HT-29 (cell line): ENCODE measurements around the gene LRRC8E. TPM values are rescaled to one million over a fixed set of nuclear protein-coding genes. Genes with fewer than 3 reads are reported as not detected.

ENCODE experiments used
- DNase-seq: peaks from one replicate; pipeline ENCODE4 v3.0.0-alpha.2; 2015; ENCODE audit warnings: low spot score
- total RNA-seq: library from RNA; depleted of rRNA; stranded (reverse); fragments of >200 nt; shearing (Covaris generic); gene quantifications from 2 replicates; pipeline ENCODE4 v1.2.3, GENCODE V29; 2014

LRRC8E gene
- total RNA-seq, 1 experiment from 2014 or later = 19.8 TPM

DNA sequence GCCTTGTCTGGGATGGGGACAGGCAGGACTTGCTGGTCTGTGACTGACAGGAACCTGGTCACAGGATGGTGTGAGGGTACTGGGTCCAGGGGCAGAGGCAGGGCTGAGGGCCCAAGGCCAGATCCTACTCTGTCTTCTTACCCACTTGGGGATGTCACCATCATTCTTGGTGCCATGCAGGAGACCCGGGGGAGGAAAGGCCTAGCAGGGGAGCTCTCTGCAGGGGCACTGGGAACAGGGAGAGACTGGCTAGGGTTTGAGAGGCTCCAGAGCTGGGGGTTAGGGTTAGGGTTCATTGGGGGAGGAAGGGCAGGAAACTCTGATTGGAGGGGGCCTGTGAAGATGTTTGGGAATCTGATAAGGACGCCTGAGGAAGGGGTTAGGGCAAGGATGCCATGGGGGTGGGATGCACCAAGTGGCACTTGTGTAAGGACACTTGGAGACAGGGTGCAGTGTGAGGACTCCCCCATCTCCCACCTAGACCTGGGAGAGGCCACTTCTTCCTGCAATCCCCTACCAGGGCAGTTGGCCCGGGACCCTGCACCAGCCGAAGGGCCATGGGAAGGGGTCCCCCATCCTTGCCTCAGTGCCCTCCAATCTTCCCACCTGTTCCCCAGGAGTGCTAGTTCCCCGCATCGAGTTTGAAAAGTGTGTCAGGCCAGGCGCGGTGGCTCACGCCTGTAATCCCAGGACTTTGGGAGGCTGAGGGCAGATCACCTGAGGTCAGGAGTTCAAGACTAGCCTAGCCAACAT lies 21.0 kb upstream of the LRRC8E start:
- DNase-seq = no peak

DNA sequence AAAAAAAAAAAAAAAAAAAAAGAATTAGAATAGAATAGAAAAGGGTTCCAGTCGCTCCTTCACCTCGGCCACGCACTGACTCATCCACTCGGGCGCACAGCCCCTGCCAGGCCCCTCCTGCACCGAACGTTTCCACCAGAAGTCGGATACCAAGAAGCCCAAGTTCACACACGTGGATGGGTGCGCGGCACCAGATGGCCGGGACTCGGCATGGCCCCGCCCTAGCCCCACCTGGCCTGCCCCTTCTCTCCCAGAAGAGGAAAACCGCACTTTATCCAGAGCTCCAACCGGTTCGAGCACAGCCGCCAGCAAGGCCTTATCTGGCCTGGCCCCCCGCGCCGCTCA lies 20.0 kb upstream of the LRRC8E start:
- DNase-seq = no peak

DNA sequence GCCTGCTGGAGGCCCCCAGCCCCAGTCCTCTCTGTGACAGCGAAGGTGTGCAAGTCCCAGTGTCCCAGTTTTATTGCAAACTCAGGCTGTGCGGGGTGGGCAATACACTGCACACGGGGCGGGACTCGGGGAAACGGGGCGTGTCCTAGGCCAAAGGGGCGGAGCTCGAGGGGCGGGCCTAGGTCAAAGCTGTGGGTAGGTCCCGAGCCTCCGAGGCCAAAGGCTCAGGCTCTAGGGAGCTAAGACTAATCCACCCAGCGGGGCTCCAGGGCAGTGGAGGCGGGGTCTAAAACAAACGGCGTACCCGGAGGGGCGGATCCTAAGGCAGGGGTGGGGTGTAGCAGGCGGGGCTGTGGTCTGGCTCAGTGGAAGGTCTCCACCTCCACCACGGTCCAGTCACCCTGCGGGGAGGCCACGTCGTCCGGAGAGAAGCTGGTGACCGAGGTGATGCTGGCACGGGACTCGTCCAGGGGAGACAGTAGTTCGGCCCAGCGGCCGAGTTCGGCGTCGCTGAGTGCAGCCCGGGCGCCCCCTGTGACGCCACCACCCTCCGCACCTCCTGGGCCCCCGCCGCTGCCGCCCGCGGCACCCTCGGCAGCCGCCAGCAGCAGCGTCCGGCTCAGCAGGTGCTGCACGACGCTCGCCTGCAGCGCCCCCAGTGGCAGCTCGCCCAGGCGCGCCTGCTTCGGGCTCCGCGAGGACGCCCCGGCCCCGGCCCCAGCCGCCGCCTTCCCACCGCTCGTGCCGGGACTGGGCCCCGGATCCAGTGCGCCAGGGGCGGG lies 19.4 kb upstream of the LRRC8E start:
- peak; percentile 80 for DNase-seq

DNA sequence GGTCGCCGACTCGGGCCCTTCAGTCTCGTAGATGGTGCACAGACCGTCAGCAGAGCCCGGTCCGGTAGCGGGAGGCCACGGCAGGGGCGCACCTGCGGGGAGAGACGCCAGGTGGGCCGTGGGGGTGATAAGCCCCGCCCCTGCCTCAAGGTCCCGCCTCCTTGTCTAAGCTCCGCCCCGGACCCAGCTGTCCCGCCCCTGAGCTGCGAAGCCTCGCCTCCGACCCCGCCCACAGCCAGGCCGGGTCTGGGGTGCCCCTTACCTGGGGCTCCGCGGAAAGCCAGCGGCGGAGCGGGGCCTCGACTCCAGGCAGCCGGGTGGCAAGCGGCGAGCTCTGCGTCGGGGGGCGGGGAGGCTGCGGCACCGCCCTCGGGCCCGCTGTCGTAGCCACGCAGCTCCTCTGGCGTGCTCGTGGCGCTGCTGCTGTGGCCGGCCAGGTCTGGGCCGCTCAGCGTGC lies 18.8 kb upstream of the LRRC8E start:
- DNase-seq = peak; percentile 66

DNA sequence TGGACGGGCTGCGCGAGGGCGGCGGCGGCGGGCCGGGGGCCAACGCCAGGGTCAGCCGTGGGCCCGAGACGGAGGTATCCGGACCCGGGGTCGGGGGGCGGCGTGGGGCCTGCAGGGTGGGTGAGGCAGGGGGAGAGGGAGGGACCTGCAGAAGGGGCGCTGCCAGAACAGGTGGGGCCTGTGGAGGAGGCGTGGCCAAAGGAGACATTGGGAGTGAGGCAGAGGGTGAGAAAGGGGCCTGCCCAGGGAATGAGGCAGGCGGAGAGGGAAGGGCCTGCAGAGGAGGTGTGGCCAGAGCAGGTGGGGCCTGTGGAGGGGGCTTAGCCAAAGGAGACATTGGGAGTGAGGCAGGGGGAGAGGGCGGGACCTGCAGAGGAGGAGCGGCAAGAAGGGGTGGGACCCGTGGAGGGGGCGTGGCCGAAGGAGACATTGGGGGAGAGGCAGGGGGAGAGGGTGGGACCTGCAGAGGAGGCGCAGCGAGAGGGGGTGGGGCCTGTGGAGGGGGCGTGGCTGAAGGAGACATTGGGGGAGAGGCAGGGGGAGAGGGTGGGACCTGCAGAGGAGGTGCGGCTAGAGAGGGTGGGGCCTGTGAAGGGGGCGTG lies 18.3 kb upstream of the LRRC8E start:
- peak; percentile 32 for DNase-seq

DNA sequence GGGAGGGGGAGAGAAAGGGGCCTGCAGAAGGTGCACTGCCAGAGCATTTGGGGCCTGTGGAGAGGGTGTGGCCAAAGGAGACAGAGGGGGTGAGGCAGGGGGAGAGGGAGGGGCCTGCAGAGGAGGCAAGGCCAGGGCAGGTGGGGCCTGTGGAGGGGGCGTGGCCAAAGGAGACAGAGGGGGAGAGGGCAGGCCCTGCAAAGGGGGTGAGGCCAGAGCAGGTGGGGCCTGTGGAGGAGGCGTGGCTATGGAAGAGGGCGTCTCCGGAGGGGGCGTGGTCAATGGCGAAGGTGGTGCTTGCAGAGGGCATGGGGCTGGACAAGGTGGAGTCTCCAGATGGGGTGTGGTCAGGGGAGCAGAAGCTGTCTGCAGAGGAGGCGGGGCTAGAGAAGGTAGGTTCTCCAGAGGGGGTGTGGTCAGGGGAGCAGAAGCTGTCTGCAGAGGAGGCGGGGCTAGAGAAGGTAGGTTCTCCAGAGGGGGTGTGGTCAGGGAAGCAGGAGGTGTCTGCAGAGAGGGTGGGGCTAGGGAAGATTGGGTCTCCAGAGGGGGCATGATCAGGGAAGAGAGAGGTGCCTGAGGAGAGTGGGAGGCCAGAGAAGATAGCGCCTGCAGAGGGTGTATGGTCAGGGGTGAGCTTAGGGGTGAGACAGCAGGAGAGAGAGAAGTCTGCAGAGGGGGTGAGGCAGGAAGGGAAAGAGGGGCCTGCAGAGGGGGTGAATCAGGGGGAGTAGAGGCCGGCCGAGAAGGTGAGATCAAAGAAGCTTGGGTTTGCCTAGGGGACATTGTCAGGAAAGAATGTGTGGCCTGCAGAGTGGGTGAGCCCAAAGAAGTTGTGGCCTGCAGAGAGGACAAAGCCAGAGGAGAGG lies 17.5 kb upstream of the LRRC8E start:
- DNase-seq = peak; percentile 78

DNA sequence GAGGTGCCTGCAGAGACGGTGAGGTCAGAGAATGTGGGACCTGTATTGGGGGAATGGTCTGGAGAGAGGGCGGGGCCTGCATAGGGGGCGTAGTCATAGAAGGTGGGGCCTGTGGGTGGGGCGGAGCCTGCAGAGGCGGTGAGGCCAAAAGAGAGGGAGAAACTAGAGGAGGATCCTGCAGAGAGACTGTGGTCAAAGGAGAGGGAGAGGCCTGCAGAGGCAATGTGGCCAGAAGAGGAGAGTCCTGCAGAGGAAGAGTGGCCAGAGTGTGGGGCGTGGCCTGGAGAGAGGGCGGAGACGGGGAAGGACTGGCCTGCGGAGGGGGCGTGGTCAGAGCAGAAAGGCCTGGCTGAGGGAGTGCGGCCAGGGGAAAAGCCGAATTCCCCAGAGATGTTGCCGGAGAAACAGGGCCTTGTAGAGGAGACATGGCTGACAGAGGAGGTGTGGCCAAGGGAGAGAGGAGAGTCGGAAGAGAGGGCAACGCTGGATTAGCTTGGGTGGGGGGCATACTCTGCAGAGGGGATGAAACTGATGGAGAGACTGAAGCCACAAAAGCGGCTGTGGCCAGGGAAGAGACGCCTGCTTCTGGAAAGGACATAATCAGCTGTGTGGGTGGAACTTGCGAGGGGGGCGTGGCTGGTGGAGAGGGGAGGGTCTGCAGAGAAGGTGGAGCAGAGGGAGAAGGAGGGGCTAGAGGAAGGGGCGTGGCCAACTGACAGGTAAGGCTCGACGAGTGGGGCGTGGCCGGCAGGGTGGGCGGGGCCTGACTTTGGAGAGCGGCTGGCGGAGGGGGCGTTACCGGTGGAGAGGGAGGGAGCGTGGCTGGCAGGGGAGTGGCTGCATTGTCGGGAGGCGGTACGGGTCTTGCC lies 16.6 kb upstream of the LRRC8E start:
- DNase-seq = peak; percentile 90

DNA sequence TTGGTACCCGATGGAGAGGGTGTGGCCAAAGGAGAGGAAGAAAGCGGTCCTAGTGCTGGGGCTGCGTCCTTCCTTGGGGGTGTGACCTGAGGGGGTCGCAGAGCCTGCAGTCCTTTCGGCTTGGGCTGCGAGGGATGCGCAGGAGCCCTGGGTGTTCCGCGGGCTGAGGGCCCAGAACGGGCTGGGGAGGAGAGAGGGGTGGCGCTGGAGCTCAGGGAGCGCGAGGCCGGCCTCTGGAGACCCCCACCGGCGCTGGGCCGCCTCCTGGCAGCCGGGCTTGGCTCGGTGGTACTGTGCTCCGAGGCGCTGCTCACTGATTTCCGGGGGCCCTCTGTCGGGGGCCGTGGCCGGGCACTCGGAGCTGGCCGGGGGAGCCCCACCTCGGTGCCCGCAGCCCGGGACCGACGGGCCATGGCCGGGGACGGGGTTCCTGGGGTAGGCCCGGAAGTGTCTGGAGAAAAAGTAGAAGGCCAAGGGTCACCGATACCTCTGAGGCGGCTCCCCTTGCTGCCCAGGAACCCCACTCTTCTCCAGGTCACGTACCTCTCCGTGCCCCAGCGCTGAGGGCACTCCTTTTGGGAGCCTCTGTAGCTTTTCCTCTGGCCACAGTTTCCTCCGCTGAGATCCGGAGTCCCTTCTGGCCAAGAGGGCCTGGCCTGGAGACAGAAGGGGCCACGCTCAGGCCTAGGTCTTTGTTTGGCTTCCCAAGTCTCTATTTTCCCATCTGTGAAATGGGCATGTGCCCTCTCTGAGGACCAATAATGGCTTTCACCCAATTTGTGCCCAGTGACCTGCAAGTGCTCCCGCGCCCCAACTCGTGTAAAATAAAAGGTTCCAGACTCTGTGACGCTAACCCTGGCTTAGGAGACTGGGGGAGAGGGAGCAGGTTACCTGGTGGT lies 15.8 kb upstream of the LRRC8E start:
- DNase-seq = no peak

DNA sequence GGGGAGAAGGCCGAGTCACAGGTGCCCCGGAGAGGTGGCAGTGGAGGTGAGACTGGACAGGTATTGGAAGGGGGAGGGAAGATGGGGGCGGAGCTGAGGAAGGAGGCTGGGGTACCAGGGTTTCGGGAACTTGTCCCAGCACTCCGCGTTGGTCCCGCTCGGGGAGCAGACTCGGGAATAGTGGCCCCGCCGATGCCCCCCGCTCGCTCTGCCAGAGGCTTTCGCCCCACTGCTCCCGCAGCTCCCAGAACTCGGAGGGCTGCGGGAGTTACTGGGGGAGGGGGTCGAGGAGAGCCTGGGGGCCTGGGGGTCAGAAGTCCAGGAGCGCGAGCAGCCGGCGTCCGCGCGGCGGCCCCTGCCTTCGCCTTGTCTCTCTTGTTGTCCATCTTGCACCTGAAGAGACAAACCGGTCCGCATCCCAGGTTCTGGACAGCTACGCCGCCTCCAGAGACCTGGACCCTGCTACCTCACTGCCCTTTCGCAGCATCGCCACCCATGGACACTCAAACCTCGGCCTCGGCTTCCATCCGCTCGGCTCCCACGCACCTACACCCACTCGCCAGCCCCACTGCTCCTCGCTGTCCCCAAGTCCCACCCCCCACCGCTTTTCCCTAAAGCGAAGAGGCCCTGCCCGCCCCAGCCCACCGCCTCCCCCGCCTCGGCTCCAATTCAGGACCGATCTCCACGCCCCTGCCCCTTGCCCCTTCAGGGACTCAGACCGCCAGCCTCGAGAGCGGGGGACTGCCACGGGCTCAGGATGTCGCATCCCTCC lies 14.8 kb upstream of the LRRC8E start:
- DNase-seq = no peak

DNA sequence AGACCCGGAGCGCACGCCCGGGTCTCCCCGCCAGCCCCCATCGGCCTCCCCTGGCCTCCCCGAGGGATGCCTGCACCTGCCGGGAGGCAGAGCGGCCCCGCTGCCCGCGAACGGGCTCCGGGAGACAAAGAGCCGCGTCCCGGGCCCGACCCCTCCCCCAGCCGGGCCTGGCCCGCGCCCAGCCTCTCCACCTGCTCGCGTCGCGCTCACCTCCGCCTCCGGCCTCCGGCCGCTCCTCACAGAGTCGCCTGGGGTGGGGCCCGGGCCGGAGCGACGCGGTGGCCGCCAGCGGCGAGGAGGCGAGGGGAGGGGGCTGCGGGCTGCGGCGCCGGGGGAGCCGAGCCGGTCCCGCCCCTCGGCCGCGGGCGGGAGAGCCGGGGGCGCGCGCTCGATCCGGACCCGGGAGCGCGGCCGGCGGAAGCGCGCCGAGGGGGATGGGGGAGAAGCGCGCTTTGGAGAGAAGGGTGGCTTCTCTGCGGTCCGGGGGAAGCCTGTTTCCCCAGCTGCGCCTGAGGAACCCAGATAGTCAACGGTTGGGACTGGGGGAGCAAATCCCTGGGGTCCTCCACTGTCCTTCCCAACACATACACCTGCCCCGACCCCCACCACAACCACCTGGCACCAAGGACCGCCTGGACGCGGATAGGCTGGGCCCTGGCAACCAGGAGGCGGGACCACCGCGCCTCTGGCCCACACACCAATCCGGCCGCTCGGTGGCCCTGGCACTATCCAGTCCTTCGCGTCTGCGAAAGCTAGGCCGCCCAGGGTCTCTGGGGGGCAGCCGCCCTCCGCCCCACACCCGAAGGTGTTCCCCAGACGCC lies 14.0 kb upstream of the LRRC8E start, which contains the start of gene PRR36:
Gene PRR36, minus strand, starts transcription at position 315 of the 821 bp plus-strand sequence. CDS start 701 bp downstream, outside the sequence.
- peak; percentile 62 for DNase-seq

DNA sequence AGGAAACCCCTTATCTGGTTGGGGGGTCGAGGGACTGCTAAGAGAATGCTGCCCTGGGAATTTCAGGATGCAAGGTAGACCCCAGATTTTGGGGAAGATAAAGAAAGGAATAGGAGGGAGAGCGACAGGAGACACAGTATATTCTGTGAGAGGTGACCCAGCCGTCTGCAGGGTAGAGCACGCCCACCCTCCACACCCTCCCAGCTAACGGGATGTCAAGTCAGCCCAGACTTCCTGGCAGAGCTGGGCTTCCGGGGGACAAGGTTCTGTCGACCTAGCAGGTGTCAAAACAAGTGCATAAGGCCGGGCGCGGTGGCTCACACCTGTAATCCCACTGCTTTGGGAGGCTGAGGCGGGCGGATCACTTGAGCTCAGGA lies 13.4 kb upstream of the LRRC8E start:
- no peak for DNase-seq

DNA sequence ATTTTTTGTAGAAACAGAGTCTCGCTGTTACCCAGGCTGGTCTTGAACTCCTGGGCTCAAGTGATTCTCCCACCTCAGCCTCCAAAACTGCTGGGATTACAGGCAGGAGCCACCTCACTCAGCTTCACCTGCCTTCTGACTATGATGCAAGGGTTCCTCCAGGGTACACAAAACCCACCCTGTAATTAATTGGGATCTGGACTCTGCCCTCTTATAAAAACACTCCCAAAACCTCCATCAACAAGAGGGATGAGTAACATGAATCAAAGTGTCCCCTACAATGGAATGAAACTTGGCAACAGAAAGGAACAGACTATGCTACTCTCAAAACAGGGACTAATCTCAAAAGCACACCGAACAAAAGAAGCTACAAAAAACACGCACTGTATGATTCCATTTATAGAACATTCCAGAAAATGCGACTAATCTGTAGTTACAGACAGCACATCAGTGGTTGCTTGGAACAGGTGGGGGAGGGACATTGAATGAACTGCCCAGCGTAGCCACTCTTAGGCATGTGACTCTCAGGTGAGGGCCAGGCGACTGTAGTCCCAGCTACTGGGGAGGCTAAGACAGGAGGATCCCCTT lies 11.0 kb upstream of the LRRC8E start:
- peak; percentile 36 for DNase-seq

DNA sequence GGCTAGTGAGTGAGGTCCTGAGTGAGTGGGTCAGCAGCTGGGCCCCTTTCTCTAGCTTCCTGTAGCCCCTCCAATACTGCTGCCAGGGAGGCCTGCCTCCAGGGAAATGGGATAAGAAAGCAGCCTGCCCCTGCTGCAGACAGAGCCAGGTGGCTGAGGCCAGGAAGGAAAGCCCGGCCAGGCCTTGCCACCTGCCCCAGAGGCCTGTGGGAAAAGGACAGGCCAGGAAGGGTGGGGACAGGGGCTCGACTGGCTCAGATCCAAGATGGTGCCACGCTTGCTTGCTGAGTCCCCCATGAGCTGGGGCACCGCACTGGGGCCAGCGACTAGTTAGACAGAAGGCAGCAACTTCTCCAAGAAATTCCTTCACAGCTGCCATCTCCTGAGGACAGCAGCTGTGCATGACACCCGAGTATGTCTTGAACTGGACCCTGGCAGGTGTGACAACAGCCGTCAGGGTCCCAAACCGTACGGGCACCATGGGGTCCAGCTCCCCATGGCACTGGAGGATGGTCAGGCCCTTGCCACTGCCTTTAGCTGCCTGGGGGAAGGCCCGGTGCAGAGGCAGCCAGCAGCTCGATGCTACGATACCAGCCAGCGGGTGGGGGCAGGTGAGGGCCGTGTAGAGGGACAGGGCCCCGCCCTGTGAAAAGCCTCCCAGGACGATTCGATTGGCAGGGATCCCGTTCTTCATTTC lies 9.1 kb upstream of the LRRC8E start:
- DNase-seq = no peak

DNA sequence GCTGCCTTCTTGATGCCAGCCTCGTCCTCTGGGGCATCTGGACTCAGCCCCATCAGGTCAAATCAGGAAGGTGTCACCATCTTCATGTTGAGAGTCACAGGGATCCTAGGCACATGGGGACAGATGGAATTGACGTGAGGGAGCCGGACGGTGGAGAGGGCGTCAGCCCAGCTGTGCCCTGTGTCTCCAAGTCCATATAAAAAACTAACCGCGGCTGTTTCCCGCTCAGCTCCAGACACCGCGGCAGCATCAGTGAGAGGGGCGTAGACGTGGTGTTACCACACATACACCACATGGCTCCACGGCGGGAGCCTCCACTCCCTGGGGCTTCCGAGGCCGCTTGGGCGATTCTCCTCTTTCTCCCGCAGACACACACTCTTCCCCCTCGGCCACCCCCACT lies 8.5 kb upstream of the LRRC8E start:
- no peak for DNase-seq

DNA sequence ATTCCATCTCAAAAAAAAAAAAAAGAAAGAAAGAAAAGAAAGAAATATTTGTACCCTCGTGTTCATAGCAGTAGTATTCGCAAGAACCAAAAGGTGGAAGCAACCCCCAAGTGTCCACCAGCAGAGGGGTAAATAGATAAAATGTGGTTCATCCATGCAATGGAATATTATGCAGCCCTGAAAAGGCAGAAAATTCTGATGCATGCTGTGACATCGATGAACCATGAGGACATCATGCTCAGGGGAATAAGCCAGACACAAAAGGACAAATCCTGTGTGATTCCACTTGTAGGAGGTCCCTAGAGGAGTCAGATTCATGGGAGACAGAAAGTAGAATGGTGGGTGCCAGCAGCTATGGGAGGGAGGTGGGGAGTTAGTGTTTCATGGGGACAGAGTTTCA lies 6.4 kb upstream of the LRRC8E start:
- no peak for DNase-seq

DNA sequence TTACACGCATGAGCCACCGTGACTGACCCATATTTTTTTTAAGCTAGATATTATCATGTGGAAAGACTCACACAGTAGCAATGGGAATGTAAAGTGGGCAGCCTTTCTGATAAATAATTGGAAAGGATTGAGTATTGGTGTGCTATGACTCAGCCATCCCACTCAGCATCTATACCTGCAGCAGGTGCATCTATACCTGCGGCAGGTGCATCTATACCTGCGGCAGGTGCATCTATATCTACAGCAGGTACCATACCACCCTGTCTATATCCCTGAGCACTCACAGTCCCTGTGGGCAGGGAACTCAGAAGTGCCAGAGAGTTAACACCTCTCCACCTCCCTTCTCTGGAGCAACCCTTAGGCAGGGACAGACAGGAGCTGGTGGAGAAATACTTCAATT lies 5.2 kb upstream of the LRRC8E start:
- no peak for DNase-seq
